GM19395 (cell line): ENCODE data around the gene CREB3L2.
A peak's percentile ranks its signal among the peaks of the same experiment; 100 is the strongest.
"Not testable (repeated sequence)": the region's sequence is repeated elsewhere in the genome, so short reads cannot be mapped to it uniquely, and the experiment has no call there.

Source experiments
- ATAC-seq: cut with Tn5 transposase; IDR thresholded peaks from one replicate; pipeline ENCODE4 v1.9.1; 2021; ENCODE audit warnings: mild to moderate bottlenecking, moderate library complexity; ENCODE audit not compliant: unreplicated experiment

Gene CREB3L2

DNA sequence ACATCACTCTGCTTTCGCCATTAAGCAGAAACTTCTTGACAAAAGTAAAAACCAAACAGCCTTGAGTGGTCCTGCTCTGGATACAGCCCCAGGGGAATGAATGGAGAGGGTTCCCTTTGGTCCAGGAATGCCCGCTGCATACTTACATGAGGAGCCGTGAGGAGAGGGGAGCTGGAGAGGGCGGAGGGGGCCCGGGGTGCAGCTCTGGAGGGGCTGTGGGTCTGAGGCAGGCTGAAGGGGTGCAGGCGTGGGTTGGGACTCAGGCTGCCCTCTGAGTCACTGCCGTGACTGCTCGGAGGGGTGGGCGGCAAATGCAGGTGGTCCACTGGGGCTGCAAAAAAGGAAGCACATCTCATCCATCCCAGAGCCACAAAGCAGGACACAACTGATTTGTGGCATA lies 93.8 kb downstream of the CREB3L2 start:
- ATAC-seq, result no peak

DNA sequence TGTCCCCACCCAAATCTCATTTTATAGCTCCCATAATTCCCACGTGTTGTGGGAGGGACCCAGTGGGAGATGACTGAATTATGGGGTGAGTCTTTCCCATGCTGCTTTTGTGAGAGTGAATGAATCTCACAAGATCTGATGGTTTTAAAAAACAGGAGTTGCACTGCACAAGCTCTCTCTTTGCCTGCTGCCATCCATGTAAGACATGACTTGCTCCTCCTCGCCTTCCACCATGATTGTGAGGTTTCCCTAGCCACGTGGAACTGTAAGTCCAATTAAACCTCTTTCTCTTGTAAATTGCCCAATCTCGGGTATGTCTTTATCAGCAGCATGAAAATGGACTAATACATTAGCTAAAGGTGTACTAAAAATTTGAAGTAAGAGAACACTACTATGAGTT lies 95.2 kb downstream of the CREB3L2 start:
- ATAC-seq, result not testable (repeated sequence)

DNA sequence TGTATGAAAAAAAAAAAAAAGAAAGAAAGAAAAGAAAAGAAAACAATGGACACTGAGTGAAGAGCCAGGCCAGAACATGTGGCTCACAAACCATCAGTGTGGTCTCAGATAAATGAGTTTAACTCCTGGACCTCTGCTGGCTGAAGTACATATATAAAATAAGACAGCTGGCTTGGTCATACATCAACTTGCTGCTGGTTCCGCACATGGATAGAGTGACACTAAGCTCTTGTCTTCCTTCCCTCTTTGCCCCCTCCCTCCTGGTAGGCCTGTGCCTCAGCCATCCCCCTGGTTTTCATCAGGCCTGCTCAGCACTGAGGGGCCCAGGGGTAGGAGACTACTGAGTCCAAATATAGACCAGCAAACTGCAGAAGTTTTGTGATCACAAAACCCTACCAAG lies 97.1 kb downstream of the CREB3L2 start:
- no peak for ATAC-seq

DNA sequence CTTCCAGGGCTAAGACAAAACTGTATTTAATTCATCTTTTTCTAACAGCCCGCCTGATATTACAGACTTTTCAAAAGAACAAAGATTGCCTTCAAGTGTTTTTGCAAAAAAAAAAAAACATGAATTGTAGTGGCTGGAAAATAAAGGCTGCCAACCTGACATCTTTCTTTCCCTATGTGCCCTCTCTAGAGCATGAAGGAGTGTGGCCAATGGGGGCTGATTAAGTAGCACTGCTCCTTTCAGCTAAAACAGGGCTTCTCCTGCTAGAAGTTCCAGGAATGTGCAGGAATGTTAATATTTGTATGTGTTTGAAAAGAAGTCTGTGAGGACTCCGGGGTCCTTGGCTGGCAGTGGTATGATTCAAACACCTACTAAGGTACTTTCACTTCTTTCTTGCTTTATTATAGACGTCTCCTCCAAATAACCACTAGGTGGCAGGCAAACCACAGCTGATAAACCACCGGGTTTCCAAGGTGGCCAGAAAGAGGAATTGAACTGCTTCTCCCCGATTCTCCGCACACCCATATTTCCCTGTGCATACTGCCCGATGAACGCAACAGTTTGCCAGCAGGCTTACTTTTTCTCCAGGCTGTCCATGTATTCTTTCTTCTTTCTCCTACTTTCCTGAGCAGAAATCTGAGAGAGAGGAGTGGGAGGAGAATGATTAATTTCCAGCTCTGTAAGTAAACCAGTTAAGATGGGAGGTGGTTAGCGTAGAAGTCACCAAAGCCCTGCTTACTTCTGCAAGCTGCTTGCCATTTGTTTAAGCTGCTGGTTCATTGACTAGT lies 98.3 kb downstream of the CREB3L2 start:
- peak; percentile 75 for ATAC-seq

DNA sequence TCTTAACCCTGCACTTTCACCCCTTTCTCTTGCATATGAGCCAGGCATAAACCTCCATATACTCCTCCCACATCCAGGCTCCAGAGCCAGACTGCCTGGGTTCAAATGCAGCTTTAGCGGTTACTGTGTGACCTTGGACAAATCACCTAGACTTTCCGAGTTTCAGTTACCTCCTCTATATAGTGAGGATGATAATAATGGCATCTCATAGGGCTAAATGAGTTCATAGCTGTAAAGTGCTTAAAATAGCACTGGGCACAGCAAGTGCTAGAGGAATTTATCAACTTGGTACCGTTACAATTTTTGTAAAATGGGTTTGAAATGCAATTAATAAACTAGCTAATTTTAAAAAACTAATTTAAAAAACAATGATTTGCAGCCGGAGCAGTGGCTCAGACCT lies 101.7 kb downstream of the CREB3L2 start:
- no peak for ATAC-seq

DNA sequence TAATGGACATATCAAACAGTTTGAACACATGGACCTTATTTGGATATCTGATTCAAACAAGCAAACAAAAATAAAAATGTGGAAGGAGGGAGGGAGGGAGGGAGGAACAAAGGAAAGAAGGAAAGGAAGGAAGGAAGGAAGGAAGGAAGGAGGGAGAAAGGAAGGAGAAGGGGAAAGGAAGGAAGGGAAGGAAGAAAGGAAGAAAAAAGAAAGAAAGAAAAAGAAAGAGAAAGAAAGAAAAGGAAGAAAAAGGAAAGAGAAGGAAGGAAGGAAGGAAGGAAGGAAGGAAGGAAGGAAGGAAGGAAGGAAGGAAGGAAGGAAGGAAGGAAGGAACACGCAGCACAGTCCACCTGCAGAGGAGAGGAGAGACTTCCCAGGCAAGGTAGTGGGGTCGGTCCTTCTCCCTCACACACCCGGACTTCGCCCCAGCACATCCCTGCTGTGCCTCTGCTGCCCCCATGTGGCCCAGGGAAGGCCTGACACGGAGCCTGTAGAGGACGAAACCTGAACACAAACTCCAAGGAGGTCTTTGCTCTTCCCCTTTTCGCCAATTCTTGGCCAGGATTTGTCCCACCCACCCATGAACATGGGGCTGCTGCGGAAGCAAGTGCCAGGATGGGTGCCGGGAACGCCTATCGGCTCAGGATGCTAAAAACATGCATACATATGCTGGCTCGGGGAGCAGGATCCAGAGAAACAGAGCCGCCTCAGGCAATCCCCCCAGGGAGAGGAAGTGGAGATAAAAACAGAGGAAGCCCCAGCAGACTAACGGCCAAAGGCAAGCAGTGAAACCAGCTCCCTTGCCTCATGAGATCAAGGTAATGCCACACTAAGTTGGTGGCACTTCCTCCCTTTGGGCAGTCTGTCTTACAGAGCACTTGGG lies 102.8 kb downstream of the CREB3L2 start:
- ATAC-seq, result peak; percentile 62

DNA sequence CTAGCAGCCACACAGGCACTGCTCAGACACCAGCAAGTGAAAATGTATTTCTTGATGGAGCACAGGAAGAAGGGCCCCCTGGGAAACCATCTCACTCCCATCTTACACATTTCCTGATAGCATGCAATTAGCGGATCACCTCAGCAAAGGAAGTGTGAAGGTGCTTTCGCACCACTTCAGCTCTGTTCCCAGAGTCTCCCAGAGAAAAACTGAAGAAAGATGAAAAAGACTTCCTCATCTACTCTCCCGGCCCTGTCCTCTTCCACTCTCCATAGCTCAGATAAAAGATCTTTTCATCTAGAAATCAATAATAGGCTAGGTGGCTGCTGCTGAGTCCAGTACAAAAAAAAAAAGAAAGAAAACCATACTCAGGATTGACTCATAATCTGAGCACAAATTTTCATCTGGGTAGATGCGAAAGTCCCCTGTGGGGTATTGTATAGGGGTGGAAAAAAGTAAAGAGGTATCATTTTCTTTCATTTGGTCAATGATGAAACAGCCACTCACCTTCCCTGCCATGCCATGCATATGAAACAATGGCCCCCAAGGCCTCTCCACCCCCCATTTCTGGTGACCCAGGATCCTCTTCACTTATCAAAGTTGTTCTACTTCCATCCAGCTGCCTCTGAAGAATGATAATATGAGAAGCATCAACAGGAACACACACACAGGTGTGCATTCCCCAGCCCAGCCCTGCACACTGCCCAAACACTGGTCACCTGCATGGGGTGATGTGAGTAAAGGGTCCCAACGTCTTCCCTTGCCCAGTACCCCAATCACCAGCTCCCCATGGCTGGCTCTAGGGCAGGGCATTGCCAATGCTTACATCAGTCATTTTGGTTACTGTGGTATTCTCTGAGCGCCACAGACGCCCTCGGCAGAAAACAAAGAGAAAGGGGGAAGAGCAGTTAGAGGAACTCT lies 106.3 kb downstream of the CREB3L2 start:
- ATAC-seq, result peak; percentile 81

DNA sequence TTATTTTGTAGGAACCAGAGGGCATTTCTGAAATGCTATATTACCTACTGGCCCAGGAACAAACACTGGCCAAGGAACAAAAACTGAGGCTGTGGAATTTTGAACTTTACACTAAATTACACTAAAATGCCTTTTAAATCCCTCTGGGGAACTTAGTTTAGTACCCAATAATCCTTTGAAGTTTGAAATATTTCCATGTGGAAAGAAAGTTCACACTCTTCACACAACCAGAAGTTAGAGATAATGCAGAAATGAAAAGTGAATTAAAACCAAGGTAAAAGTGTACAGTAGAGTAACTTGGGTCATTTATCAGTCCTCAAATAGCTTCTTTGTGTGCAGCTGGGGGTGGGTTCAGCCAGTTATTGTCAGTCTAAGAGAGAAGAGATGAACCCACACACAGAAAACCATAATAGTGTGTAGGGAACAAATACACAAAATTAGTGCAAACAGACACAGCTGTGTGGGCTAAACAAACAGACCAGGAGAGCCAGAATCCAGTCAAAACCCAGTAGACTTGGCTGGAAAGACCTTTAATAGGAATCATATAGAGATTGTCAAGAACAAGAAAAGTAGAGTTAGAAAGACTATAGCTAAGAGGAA lies 108.6 kb downstream of the CREB3L2 start:
- no peak for ATAC-seq

DNA sequence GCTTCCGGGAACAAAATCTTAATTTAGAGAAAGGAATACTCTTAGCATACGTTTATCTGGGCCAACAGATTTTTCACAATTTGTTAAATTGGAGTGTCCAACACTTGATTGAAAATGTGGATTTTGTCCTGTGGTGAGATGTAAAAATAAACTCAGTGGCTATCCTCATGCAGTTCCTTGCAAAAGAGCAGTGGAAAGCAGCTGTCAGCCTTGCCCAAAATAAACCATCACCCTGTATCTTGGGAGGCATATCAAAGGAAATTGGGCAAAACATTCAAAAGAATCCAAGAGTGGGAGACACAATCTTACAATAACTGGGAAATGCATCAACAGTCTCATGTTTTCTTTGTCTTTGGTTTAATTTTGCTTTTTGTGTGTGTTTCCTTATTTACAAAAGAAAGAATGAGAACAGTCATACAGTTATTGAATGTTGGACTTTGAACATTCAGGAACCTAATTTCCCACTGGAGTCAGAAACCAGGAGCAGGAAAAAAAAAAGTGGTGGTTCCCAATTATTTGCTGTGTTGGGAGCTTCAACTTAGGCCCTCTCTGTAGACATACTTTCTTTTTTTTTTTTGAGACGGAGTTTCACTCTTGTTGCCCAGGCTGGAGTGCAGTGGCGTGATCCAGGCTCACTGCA lies 110.8 kb downstream of the CREB3L2 start:
- ATAC-seq, result no peak

DNA sequence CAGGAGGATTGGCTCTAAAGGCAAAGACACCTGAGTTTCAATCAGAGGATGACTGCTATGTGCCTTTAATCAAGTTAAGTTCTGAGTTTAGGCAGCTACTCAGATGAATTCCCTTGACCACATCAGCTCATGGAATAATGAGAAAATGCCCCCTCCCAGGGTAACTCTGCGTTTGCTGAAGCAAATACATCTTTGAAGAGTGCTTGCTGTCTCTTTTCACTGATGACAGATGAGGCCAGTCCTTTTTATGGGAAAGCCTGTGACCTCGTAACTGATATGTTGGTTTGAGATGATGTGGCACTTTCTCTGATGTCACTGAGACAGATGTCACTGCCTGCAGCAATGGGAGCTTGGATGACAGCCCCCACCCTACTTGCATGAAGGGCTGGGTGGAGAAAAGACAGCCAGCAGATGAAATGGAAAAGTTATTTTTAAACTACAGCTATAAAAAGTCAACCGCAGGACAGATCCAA lies 111.4 kb downstream of the CREB3L2 start:
- no peak for ATAC-seq

DNA sequence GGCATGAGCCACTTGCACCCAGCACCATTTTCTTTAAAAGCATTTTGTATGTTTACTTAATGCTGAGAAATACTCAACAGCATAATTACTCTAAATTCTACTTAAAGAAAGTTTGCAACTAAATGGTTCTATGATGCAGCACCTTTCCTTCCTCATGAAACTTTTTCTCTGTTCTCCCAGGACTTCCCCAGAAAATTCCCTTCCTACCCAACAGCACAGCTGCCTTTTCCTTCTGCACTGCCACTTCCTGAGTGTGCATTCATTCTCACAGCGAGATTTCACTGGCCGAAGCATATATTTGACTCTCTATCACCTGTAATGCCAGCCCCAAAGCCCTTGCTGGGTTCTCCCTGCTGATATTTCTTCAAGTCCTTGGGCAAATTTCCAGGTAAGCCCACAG lies 113.6 kb downstream of the CREB3L2 start:
- no peak for ATAC-seq

DNA sequence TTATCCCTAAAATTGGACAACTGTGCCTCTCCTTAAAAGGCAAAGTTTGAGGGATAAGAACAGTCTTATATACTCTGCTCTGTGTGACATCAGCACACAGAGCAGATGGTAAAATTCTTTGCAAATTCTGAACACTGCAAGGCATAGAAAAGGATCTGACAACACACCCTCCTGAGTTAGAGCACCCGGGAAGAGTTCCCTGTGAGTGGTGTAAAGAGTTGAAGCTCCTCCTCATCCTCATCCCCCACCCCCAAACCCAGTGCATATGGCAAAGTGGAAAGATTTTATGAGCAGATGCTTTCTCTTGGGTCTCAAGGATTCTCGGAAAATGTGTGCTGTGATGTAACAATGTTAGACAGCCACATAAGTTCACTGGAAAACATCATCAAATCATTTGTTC lies 115.1 kb downstream of the CREB3L2 start:
- ATAC-seq, result no peak

DNA sequence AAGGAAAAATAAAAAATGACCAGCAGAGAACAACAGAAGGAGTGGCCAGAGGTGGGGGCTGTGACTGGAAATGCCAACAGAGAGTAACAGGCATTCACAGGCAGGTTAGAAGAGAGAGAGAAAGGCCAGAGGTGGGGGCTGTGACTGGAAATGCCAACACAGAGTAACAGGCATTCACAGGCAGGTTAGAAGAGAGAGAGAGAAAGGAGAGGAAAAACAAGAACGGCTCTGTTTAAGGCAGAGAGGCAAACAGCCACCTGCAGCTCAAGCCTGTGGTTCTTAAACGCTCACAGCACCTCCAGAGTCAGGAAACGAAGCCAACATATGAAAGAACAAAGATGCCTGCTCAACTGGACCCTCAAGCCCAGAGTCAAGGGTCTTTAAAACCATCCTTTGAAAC lies 115.6 kb downstream of the CREB3L2 start:
- no peak for ATAC-seq

DNA sequence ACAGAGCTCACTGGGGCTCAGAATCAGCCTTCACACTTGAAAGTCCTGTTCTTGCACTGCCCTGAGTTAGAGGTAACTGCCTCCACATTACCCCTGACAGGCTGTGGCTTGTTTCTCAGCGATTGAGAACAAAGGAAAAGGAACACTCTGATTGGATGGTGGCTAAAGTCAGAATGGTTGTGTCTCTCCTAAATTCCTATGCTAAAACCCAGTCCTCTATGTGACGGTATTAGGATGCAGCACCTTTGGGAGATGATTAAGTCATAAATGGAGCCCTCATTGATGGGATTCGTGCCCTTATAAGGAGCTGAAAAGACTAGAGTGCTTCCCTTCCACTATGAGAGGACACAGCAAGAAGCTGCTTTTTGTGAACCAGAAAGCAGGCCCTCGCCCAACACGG lies 116.2 kb downstream of the CREB3L2 start:
- ATAC-seq, result no peak

DNA sequence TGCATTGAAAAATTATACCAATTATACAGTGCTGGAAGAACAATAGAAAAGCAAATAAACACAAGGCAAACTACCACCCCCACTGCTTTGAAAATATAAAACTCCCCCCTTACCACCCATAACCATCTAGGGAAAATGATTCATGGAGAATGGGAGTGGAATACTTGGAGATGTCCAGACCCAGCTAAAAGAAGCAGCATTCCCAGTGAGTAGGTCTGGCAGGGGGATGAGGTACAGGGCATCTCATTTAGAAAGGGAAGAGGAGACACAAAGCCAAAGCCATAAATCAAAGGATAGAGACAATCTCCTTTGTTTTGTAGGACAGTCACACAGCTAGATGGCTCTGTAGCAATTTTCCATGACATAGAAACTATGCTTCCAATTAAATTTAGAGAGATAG lies 119.1 kb downstream of the CREB3L2 start:
- ATAC-seq, result no peak

DNA sequence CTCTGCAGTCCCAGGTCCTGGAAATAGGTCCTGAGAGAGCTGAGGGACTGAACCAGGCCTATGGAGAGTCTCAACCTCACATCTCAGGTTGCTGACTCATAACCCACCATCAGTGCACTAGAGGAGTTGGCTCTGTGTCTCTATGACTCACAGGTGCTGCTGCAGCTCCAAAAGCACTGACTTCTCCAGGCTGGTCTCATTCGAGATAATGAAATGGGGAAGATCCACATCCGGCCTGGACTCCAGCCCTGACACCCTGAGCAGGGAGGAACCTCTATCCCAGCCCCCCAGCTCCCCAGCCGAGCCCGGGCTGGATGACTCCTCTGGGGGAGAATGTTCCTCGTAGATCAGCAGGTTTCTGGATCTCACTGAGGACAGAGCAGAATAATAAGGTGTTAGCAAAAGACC lies 119.6 kb downstream of the CREB3L2 start:
- ATAC-seq, result peak; percentile 92

DNA sequence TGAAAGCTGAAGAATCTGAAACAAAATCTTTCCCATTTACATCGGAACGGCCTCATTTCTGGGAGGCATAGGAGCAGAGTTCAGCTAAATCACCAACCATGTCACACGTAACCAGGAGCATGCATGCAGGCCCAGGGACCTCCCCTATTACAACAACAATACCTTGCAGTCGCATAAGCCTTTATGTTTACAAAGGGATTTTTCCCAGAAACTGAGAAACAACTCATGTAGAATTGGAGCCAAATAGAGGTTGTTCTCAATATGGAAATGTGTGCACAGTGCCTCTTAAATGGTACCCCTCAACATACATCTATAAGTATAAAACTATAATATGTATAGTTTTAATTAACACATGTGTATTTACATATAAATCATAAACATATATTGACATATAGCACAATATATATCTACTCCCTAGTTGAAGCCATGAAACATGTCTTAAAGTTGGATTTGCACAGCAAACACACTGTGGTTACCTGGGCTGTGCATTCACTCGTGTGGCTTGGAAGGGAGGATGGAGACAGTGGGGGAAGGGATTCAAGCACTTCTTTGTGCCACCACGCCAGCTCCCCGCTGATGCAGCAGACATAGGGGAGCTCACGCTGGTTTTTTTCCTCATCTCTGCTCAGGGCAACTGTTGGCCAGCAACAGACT lies 120.2 kb downstream of the CREB3L2 start:
- peak; percentile 22 for ATAC-seq

DNA sequence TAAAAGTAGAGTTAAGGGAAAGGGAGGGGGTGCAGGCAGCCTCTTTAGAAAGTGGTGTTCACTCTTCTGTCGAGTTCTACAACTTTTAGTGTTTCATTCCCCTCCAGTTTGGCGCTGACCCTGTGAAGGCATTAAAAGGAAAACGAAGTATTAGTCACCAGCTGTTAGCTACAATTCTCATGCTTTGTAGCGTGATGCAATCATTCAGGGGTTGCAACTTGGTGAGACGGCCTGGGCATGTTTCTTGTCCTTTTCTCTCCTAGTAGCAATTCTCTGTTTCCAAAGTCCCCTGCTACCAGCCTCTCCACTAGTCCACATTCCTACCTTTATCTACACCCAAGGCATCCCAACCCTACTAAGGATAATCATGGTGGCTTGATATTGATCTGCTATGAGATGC lies 121.5 kb downstream of the CREB3L2 start:
- ATAC-seq, result no peak

DNA sequence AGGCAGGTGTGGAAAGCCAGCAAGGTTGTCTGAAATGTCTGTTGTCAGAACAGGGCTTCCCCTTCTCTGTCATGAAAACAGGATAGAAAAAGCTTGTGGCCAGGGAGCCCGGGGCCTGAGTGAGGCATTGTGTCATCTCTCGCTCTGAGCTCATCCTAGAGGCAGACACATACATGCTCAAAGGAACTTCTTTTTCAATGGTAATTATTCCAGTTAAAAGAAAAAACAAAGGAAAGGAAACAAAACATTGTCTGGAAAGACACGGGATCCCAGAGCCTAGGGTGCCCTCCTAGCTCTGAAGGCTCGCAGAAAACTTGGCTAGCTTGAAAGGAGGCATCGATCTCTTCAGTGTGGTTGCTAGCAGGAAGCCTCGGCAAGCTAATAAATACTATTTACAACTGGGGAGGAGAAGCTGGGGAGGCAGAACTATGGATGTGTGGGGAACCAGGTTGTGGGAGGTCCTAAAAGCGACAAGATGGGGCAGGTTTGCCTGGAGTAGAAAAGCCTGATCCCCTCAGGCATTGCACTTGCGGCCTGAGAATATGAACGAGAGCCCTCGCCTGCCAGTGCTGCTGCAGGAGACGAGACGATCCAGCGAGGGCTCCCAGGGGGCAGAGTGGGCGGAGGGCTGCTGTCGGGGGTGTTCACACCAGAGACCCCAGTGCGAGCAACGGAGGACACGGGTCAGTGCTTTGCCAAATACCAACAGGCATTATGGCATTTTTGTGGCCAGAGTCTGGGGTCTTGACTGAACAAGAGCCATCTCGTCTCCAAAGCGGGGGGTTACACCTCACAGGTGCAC lies 122.3 kb downstream of the CREB3L2 start:
- peak; percentile 38 for ATAC-seq
